GM21381 (cell line): Measurements from ENCODE around the gene TEX35.
"Not testable (repeated sequence)": the region's sequence is repeated elsewhere in the genome, so short reads cannot be mapped to it uniquely, and the experiment has no call there.

Source experiments
- ATAC-seq: cut with Tn5 transposase; IDR thresholded peaks from one replicate; pipeline ENCODE4 v1.9.1; 2021; ENCODE audit warnings: mild to moderate bottlenecking, moderate library complexity; ENCODE audit not compliant: unreplicated experiment

The TEX35 gene

DNA sequence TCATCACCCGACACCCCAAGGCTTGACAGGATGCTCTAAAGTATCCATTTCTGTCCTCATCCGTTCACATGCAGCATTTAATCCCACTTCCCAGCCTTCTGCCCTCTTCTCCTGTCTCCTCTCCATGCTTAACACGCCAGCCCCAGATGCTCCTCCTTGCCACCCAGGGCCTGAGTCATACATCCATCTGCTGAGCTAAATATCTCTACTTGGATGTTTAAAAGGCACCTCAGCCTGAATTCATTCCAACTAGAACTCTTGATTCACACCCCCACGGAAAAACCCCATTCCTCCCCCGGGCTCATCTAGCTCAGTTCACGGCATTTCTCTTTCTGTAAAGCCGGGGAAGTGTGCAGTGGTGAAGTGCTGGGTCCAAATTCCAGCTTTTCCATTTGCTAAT, 27.7 kb downstream of the TEX35 start:
- no peak for ATAC-seq

DNA sequence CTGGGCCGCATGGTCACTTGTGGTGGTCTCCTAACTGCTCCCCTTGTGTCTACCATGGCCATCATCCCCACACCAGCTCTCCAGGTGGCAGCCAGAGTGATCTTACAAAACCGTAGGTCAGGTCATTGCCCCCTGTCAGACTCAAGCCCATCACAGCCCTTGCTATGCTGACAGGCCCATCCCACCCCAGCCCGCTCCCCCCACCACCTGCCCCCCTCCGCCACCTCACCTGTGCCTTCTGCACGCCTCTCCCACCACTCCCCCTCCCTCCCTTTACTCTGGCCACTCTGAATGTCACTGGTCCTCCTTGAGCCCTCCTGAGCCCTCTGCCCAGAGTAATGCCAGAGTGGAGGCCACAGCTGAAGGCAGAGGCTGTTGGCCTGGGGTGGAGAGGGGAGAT, 28.5 kb downstream of the TEX35 start:
- no peak for ATAC-seq

DNA sequence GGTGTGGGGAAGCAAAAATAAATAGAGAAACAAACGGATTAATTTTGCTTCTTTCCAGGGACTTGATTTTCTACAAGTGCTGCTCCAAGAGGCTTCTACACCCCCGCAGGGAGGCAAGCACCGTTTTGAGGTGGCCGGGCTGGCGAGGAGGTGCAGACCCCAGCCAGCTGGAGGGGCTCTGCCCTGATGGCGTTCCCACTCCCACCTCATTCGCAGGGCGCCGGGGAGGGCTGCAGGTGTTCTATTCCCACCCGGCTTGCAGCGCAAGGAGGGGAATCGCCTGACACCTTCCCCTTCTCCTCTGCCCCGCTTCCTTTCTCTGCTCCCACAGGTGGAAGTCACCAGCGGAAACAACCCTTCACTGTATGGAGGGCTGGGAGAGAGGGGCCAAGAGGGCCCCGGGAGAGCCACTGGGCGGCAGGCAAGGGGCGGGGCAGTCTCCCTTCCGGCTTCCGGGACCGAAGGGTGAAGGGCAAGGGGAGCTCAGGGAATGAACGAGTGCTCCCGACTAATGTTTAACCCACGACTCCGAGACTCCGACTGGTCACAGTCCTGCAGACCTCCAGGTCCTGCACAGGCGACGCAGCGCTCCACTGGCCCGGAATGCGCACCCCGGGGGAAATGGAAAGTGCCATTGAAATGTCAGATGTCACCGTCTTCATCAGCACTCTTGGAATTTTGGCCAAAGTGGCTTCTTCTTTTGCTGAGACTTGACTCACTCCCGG, 29.1 kb downstream of the TEX35 start:
- ATAC-seq: peak; percentile 49

DNA sequence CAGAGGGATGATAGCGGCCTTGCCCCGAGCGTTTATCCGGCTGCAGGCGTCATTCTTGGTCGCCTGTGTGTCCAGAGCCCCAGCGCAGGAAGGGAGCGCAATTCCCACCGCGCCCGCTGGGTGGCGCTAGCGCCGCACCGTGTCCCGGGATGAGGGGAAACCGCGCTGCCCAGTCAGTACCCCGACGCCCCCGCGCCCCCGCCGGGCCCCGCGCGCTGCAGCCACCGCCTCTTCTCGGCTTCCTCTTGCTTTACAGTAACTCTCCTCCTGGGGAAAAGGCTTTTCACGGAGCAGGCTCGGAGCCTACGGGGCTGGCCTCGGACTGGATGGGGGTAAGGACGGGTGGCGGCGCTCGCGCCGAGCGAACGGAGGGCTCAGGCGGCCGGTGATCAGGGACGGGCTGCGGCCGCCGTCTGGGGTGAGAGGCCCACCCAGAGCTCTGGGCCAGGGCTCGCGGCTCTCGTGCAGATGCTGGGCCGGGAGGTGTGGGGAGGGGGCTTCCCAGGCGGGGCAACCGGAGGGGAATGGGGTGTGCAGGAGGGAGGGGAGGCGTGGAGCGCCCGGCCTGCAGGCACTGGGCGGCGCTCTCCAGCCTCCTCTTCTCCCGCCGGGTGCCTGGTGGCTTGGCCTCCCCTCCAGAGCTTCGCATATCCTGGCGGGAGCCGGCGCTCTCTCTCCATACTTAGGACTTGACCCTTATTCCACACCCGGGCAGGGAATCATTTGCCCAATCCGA, 29.8 kb downstream of the TEX35 start:
- ATAC-seq: peak; percentile 72

DNA sequence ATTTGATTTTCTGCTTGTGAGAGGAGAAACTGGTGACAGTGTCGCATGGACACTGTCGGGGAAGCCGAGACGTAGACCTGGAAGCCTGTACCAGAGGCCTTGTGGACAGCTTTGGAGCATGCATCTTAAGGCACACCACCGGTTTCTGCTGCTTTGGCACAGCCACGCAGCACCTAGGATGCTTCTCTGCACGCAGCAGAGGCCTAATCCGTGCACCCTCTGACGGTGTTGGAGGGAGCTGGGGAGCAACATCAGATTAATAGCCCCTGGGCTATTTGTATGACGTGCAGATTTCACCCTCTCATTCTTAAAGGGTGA, 30.3 kb downstream of the TEX35 start:
- peak; percentile 38 for ATAC-seq

DNA sequence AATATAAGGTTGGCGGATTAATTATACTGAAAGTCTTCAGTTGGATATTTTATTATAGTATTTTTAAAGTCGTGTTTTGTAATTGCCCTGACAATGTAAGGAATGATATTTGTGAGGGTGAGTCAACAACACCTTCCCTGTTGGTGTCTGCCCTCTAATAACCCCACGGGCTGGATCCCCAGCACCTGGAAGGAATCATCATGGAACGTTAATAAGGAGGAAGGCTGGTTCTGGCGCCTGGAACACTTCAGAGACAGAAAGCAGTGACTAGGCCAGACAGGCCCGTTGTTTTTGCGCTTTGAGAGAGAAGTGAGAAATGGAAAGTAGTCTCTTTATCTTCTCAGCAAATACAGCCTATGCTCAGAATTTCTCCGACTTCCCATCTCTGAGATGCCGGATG, 31.6 kb downstream of the TEX35 start:
- ATAC-seq: no peak

DNA sequence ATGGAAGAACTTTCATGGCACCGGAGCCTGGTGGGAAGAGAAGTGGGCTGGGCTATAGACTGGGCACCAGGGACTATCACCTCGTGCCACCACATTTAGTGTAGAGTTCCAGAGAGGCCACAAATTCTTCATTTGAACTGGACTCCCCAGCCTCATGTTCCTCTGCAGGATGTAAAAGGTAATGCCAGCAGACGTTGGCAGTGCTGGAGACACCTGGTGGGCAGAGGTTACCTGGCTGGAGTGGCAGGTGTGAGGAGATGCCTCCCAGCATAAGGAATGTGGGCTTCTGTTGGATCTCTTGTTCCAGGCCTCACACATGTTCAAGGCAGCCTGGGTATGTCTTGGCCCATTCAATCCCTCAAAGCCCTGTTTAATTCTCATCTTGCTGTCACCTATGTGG, 35.2 kb downstream of the TEX35 start:
- ATAC-seq: no peak

DNA sequence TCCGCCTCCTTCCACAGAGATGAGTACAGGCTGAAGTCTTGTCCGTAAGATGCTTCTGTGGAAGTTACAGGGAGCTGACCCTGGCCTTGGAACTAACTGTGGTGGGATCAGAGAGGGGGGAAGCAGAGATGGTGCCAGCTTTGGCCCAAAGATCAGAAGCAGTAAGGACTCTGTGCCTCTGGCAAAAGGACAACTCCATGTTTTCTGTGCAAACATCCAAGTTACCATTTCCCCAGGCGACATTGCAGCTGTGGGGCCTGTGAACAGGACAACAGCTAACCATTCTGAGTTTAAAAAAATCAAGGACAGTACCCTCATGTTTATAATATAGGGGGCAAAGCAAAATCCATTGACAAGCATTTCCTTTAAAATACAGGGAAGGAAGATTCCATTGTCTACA, 38.4 kb downstream of the TEX35 start:
- ATAC-seq: no peak

DNA sequence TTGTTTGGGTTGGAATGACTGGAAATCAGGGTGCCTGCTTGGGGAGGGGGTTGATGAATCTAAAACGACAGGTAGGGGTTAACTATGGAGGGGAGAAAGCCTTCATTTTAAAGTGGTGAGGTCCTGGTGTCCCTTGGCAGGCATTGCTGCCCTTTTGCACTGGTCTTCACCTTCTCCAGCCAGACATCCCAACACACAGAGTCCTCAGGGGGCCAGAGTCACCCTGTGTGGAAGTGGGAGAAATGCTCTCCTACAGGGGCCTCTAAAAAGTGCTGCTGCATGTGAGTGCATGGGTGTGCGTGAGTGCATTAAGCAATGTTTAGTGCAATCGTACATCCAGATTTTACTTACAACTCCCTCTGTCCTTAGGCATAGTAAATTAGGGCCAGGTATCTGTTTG, 39.0 kb downstream of the TEX35 start:
- no peak for ATAC-seq

DNA sequence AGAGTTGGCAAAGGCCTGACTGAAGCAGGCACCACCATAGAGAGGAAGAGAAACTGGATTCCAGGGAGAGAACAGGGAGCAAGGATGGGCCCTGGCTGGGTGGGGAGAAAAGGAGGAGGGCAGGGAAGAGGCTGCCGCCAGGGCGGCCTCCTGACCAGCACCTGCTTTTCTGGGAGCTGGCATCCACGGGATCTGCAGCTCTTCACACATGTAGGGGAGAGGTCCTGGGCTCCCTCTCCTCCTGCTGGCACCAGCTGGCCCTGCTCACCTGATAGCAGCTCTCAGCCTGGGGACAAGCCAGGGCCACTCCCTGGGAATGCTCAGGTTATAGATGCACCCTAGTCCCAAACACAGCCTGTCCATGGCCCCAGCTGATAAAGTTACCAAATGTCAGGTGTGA, 39.9 kb downstream of the TEX35 start:
- no peak for ATAC-seq

DNA sequence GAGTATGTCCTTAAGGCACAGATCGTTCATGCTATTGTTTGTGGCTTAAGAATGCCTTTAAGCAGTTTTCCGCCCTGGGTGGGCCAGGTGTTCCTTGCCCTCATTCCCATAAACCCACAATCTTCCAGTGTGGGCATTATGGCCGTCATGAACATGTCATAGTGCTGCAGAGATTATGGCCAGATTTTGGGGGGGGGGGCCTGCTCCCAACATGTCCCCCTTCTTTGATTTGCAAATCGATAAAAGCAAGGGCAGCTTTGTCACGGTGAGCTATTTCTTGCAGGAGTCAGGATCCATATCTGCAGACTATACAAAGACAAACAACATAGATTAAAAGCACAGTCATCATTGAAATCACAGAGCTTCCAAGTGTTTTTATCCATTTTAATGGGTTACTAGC, 41.4 kb downstream of the TEX35 start:
- not testable (repeated sequence) for ATAC-seq

DNA sequence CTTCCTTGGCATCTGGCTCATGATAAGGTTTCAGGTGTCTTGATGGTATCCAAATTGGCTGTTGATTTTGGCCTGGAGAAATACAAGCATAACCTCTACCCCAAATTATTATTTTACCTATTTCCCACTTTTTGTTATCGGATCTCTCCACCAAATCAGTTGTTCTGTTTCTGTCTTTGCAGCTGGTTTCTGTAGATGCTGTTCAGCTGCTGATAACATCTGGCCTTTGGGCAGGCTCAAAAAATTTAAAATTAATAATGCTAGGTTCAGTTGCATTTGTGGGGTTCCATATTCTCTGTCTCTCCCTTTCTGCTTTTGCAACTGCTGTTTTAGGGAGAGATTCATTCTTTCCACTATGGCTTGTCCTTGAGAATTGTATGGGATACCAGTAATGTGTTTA, 42.7 kb downstream of the TEX35 start:
- not testable (repeated sequence) for ATAC-seq

DNA sequence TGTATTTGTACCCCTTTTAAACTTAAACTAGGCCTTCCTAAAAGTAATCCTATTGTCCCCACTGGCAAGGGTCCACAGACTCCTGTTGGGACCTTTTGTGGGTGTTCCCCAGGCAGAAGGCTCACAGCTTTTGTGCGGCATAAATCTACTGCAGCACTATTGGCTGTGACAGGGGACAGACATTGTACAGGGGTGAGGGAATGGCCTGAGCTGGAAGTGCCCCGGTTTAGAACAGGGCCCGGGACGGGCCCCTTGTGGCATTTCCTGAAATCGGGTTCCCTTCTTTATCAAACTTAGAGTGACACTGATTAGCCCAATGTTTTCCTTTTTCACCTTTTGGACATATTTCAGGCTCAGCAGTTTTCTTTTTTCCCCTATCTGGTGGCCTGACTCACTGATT, 45.9 kb downstream of the TEX35 start:
- not testable (repeated sequence) for ATAC-seq

DNA sequence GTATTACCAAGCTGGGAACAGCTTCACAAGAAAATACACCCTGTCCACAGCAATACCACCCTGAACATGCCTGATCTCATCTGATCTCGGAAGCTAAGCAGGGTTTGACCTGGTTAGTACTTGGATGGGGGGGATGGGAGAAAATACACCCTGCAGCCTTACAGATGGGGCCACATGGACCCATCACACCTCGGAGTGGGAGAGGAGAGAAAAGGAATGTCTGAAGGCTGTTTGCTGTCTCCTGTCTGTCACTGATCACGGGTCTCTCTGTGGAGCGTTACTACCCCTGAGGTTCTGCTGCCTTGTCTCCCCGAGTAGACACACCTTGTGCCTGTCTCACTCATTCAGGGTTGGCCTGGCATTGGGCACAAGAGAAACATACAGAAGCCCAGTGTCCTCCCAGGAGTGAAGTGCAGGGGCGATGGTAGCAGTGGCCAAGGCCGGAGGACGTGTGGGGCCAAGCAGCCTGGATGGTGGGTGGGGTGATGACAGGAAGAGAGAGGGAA, 48.0 kb downstream of the TEX35 start:
- ATAC-seq: no peak

DNA sequence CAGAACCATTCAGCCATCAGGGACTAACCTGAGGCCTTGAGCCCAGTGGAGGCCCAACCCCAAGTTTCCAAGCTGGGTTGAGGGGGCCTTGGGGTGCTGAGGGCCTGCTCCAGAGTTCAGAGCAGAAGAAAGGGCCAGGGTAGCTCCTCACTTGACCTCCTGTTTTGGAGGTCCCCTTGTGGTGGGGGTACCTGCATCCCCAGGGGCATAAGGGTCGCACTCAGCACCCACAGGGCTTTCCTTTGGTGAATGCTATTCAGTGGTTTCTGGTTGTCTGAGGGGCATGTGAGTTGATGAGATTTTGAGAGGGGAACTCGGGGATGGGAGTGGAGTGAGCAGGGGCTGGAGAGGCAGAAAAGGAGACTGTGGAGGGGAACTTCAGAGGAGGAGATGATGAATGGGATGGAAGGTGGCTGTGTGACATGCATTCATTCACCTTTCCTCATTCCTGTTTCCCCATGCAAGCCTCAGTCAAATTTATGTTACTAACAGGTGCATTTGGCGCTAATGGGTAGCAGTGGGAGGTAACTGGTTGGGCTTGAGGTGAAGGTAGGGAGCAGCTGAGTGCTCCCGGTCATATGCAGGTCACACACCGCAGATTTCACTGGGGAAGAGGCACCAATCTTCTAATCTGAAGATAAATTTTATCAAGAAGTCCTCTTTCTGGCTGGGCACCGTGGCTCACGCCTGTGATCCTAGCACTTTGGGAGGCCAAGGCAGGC, 50.4 kb downstream of the TEX35 start:
- no peak for ATAC-seq

DNA sequence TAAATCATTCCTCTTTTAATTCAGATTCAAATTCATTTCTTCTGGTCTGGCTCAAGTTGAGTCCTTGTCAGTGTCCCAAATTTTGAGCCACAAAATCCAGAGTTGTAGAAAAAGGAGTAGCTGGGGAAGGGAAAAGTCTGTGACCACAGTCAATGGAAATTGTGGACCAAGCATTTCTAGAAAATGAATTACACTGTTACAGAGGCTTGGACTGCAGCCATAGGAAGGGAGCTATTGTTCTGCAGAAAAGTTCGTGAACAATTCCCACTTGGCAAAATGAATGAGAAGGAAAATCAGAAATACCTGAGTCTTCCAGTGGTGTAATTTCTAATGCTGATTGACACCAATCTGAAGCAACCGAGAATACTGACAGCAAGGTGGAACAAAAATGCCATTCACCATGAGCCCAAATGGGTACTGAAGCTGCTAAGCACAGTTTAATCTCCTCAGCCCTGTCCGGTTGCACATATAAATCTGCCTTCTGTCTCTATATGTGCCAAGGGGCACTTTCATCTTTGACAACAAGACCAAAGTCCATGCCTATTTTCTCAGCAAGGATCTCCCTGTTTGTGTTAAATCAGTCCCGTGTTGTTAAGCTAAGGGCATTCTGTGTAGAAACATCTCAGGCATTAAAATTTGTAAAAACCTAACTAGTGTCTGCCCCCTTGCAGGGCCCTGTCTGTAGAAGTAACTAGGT, 51.3 kb downstream of the TEX35 start:
- ATAC-seq: no peak

DNA sequence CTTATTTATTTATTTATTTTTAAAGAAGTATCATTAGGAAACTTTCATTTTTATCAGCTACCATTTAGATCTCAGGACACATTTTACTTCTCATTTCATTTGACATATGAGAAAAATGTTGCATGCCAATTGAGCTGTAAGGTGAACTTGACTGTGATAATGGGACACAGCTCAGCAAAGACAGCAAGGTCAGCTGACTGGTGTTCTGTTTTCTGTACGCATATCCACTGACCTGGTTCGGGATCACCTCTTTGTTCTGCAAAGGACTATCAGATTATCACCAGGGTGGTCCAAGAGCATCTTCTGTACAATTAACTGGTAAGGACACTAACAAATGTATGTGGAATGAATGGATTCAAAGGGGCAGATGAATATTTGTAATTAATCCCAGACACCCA, 51.9 kb downstream of the TEX35 start:
- ATAC-seq: no peak

DNA sequence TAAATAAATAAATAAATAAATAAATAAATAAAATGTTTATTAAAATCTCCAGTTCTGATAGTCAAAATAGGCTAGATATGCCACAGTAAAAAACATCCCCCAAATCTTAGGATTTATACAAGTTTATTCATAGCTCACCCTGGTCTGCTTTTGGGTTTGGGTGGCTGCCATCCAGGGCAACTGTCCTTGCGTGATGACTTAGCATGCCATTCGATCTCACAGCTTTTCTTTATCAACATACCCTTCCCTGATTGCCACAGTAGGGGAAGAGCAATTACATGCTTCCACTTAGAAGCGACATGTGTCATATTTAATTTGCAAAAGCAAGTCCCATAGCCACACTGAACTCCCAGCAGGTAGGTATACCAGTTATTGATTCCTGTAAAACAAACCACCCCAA, 52.7 kb downstream of the TEX35 start:
- no peak for ATAC-seq

DNA sequence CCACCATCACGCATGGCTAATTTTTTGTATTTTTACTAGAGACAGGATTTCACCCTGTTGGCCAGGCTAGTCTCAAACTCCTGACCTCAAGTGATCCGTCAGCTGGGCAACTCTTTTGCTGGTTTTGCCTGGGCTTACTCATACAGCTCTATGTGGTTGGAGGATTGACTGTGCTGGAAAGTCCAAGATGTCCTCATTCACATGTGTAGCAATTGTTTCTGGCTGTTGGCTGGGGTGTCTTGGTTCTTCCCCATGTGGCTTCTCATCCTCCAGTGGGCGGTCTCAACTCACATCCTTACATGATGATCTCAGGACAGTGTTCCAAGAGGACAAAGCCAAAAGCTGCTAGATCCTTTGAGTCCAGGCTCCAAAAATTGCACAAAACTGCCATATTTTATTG, 53.3 kb downstream of the TEX35 start:
- ATAC-seq: peak; percentile 77

DNA sequence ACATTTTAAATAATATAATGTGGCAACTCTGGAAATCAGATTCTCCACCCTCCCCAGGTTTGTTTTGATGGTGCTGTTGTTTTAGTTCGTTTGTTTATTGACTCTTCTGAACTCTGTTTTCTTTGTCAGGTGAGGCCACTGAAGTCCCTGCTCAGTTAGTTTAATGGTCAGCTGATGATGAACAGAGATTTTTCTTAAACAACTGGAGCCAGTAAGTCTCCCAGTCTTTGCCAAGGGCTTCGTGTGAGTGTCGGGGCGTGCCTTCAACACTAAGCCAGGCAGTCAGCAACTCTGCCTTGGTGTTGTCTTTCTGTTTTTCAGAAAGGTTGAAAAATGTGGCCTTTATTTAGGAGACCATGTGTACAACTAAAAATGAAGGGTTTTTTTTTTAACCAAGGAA, 58.9 kb downstream of the TEX35 start:
- ATAC-seq: no peak
